IMR-90 (cell line): Measurements from ENCODE around the gene ARHGAP18. TPM values are rescaled to one million over a fixed set of nuclear protein-coding genes. Genes with fewer than 3 reads are reported as not detected.

Source experiments
- ATAC-seq: fragments of 200-7000 bp; cut with Tn5 transposase; 2 replicates; pipeline ENCODE4 v1.9.1; 2020; ENCODE audit warnings: low read depth, mild to moderate bottlenecking, moderate library complexity
- BruUV-seq: library from RNA; stranded (reverse); fragments of 400-500 nt; replicated peaks from 2 replicates; lab custom pipeline; 2021; lab: Mats Ljungman, UMichigan
- CTCF ChIA-PET: fragments of 300-600 bp; formaldehyde crosslinking; extraction: SDS; loops from one replicate; lab custom pipeline; 2021; ENCODE audit warnings: antibody characterized with exemption; lab: Yijun Ruan, JAX
- POLR2A ChIA-PET: fragments of 300-600 bp; sonication (Branson Sonifier 250); formaldehyde crosslinking; loops from one replicate; lab custom pipeline; 2022; ENCODE audit warnings: antibody characterized with exemption; ENCODE audit not compliant: unreplicated experiment; lab: Charles Lee
- DNase-seq: peaks from one replicate; pipeline ENCODE4 v3.0.0; 2013
- H2AFZ ChIP-seq: replicated peaks from 2 replicates; pipeline ENCODE3; 2013; ENCODE audit warnings: low read length, mild to moderate bottlenecking; ENCODE audit not compliant: poor library complexity
- H2AK5ac ChIP-seq: 2 replicates; pipeline ENCODE4 v1.6.1; 2013; ENCODE audit warnings: low read depth, low read length, inconsistent platforms
- H2AK9ac ChIP-seq: replicated peaks from 2 replicates; pipeline ENCODE3; 2013; ENCODE audit warnings: mild to moderate bottlenecking, low read depth, low read length, moderate library complexity; ENCODE audit not compliant: poor library complexity
- H2BK120ac ChIP-seq: 2 replicates; pipeline ENCODE4 v1.6.1; 2013; ENCODE audit warnings: low read depth, low read length, inconsistent platforms
- H2BK15ac ChIP-seq: 3 replicates; pipeline ENCODE4 v1.6.1; 2013; ENCODE audit warnings: low read depth, low read length, inconsistent platforms
- H2BK20ac ChIP-seq: 2 replicates; pipeline ENCODE4 v1.6.1; 2013; ENCODE audit warnings: low read depth, mild to moderate bottlenecking, inconsistent platforms, low read length, moderate library complexity
- H2BK5ac ChIP-seq: 2 replicates; pipeline ENCODE4 v1.6.1; 2013; ENCODE audit warnings: mild to moderate bottlenecking, low read depth, low read length, inconsistent platforms; ENCODE audit not compliant: poor library complexity, severe bottlenecking
- H3K14ac ChIP-seq: replicated peaks from 2 replicates; pipeline ENCODE4 v1.6.1; 2013; ENCODE audit warnings: low read depth, low read length, inconsistent platforms
- H3K18ac ChIP-seq: 2 replicates; pipeline ENCODE4 v1.6.1; 2013; ENCODE audit warnings: low read depth, low read length, control low read depth
- H3K23ac ChIP-seq: 2 replicates; pipeline ENCODE4 v1.6.1; 2013; ENCODE audit warnings: low read depth, low read length, inconsistent platforms
- H3K27ac ChIP-seq: 2 replicates; pipeline ENCODE4 v1.5.1; 2013; ENCODE audit warnings: mild to moderate bottlenecking, control low read depth, low read length; ENCODE audit not compliant: insufficient read depth
- H3K27me3 ChIP-seq: 2 replicates; pipeline ENCODE4 v1.6.1; 2013; ENCODE audit warnings: low read length; ENCODE audit not compliant: control insufficient read depth, insufficient read depth
- H3K36me3 ChIP-seq: 2 replicates; pipeline ENCODE4 v1.6.1; 2013; ENCODE audit warnings: low read length, mixed read lengths; ENCODE audit not compliant: control insufficient read depth, insufficient read depth
- H3K4ac ChIP-seq: 2 replicates; pipeline ENCODE4 v1.6.1; 2013; ENCODE audit warnings: low read depth, low read length, inconsistent platforms
- H3K4me1 ChIP-seq: 2 replicates; pipeline ENCODE4 v1.6.1; 2013; ENCODE audit warnings: low read length, mixed read lengths; ENCODE audit not compliant: control insufficient read depth, insufficient read depth
- H3K4me2 ChIP-seq: 2 replicates; pipeline ENCODE4 v1.6.1; 2013; ENCODE audit warnings: low read depth, mild to moderate bottlenecking, control low read depth, low read length, moderate library complexity
- H3K4me3 ChIP-seq: 2 replicates; pipeline ENCODE4 v1.5.1; 2013; ENCODE audit warnings: low read depth, mild to moderate bottlenecking, control low read depth, low read length, moderate library complexity; ENCODE audit not compliant: insufficient read depth
- H3K56ac ChIP-seq: 2 replicates; pipeline ENCODE4 v1.6.1; 2013; ENCODE audit warnings: low read length, inconsistent platforms; ENCODE audit not compliant: insufficient read depth; ENCODE audit errors: extremely low read depth
- H3K79me1 ChIP-seq, 2 experiments: 2 replicates each; pipeline ENCODE4 v1.6.1; 2013; ENCODE audit warnings: low read length in 2 of 2, inconsistent platforms in 1 of 2, low read depth in 1 of 2
- H3K9ac ChIP-seq: 2 replicates; pipeline ENCODE4 v1.6.1; 2013; ENCODE audit warnings: low read depth, low read length, control low read depth
- H3K9me1 ChIP-seq: 2 replicates; pipeline ENCODE4 v1.6.1; 2013; ENCODE audit warnings: low read length, inconsistent platforms; ENCODE audit not compliant: insufficient read depth
- H3K9me3 ChIP-seq: 2 replicates; pipeline ENCODE4 v1.6.1; 2013; ENCODE audit warnings: low read length; ENCODE audit not compliant: control insufficient read depth, insufficient read depth
- H4K20me1 ChIP-seq: 2 replicates; pipeline ENCODE4 v1.6.1; 2013; ENCODE audit warnings: low read length, inconsistent platforms; ENCODE audit not compliant: insufficient read depth
- H4K5ac ChIP-seq: 2 replicates; pipeline ENCODE4 v1.6.1; 2013; ENCODE audit warnings: mild to moderate bottlenecking, low read depth, low read length, control low read depth
- H4K8ac ChIP-seq, 2 experiments: 2 replicates each; pipeline ENCODE4 v1.6.1; 2013; ENCODE audit warnings: low read depth in 2 of 2, low read length in 2 of 2, control low read depth in 1 of 2, inconsistent platforms in 1 of 2
- H4K91ac ChIP-seq: 2 replicates; pipeline ENCODE4 v1.6.1; 2013; ENCODE audit warnings: low read depth, low read length, inconsistent platforms; ENCODE audit not compliant: insufficient read depth
- MAFK ChIP-seq: IDR thresholded peaks from 2 replicates; pipeline ENCODE4 v1.6.1; 2012; ENCODE audit warnings: low read depth, low read length, improper control_type of control experiment
- MAZ ChIP-seq: IDR thresholded peaks from 2 replicates; pipeline ENCODE4 v1.6.1; 2012; ENCODE audit warnings: low read depth, mild to moderate bottlenecking, low read length, improper control_type of control experiment, moderate library complexity, borderline replicate concordance
- NFE2L2 ChIP-seq: fragments of 150-350 bp; IDR thresholded peaks from 2 replicates; pipeline ENCODE4 v1.6.1; 2016; ENCODE audit warnings: low read depth, mild to moderate bottlenecking, low read length
- RAD21 ChIP-seq: IDR thresholded peaks from 2 replicates; pipeline ENCODE4 v1.6.1; 2012; ENCODE audit warnings: low read length, improper control_type of control experiment
- dilution Hi-C: fragments of 300-500 bp; cut with HindIII; formaldehyde crosslinking; loops from one replicate; pipeline ENCODE4 v1.14.3; 2018; ENCODE audit warnings: low sequenced_read_pairs; ENCODE audit not compliant: unreplicated experiment
- in situ Hi-C: fragments of 300-500 bp; cut with MboI; formaldehyde crosslinking; loops from 3 replicates; pipeline ENCODE4 v1.14.3; 2019; ENCODE audit warnings: low sequenced_read_pairs, inconsistent platforms, mixed read lengths
- intact Hi-C: fragments of 100-400 bp; cut with micrococcal nuclease; formaldehyde crosslinking; loops from 2 replicates; pipeline ENCODE4 v1.10.0; 2022
- polyA plus RNA-seq, 3 experiments: library from polyadenylated mRNA; depleted of rRNA; stranded (reverse); fragments of >200 nt; gene quantifications; 2 replicates each; pipeline ENCODE4 v1.2.3, GENCODE V29; 2012; ENCODE audit warnings: low replicate concordance in 1 of 3
- total RNA-seq: library from RNA; depleted of rRNA; stranded (reverse); fragments of >200 nt; gene quantifications from 2 replicates; pipeline ENCODE4 v1.2.3, GENCODE V29; 2012

ARHGAP18 gene
- total and polyA plus RNA-seq, 2 of the 4 experiments (the other 2 are of a cell fraction), result 6.2 to 17.0 TPM

DNA sequence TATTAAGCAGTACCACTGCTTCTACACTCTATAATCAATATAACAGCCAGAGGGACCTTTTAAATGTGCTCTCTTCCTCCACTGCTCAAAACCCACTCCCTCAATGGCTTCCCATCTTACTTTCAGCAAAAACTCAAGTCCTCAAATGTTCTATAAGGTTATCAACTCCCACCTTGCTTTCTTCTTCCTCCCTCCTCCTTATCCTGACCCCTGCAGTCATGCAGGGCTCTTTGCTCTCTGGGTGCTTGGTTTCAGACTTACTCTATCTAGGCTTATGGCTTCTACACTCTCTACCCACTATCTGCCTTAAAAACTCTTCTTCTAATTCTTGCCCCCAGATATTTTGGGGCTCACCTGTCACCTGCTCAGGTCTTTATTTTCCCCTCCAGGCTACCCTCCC, 5.3 kb downstream of the ARHGAP18 start:
- Histone ChIP-seq H4K20me1 (no peaks in the 10 kb centered on the region), H3K56ac (no peak overlapping the region), H4K8ac (no peak overlapping the region; a peak in 1 of 4 replicates), H2AFZ (no peak overlapping the region), H4K91ac (no peak overlapping the region), H3K79me1 (peaks cover 35 to 68% of the 10 kb centered on the region in 2 experiments), H3K9me3 (no peaks in the 10 kb centered on the region), H2BK120ac (no peak overlapping the region), H3K36me3 (no peaks in the 10 kb centered on the region), H3K9me1 (peaks cover 11% of the 10 kb centered on the region), H2AK9ac (no peak overlapping the region), H3K4ac (no peak overlapping the region), H3K9ac (no peak overlapping the region), H3K4me2 (no peak overlapping the region), H3K4me1 (peaks cover 17% of the 10 kb centered on the region), H2BK5ac (no peak overlapping the region), H3K27ac (no peak overlapping the region), H2AK5ac (no peak overlapping the region), H3K18ac (no peak overlapping the region), H4K5ac (no peak overlapping the region), H3K23ac (no peak overlapping the region), H3K27me3 (no peaks in the 10 kb centered on the region), H3K14ac (no peak overlapping the region), H3K4me3 (no peak overlapping the region), H2BK15ac (no peak overlapping the region), H2BK20ac (no peak overlapping the region)
- POLR2A ChIA-PET, result no interaction called here
- intact Hi-C loops, result no loop called here
- in situ Hi-C loops, result no loop called here
- CTCF ChIA-PET, result no interaction called here
- ATAC-seq (no peak), DNase-seq (no peak)
- TF ChIP-seq MAZ (no peak), RAD21 (no peak), NFE2L2 (no peak), MAFK (no peak)
- dilution Hi-C loops, result no loop called here
- BruUV-seq, result no TSS peak
